MCF 10A (cell line): Measurements from ENCODE around the gene TAS2R46. TPM values are rescaled to one million over a fixed set of nuclear protein-coding genes. Genes with fewer than 3 reads are reported as not detected.

Experiments used
- BruUV-seq: library from RNA; stranded (reverse); fragments of 400-500 nt; replicated peaks from 2 replicates; lab custom pipeline; 2021; lab: Mats Ljungman, UMichigan
- CTCF ChIA-PET: fragments of 300-600 bp; sonication (Branson Sonifier 250); formaldehyde crosslinking; extraction: SDS; loops from one replicate; lab custom pipeline; 2021; ENCODE audit warnings: antibody characterized with exemption, inconsistent platforms; lab: Yijun Ruan, JAX
- POLR2A ChIA-PET: fragments of 300-600, 350-650 bp; sonication (Branson Sonifier 250); formaldehyde crosslinking; extraction: SDS; loops from one replicate; lab custom pipeline; 2020; ENCODE audit warnings: antibody characterized with exemption, inconsistent platforms; lab: Yijun Ruan, JAX
- DNase-seq: peaks from one replicate; pipeline ENCODE4 v3.0.0-alpha.2; 2018; ENCODE audit not compliant: unreplicated experiment
- H3K27ac Mint-ChIP-seq: one replicate; pipeline ENCODE4 v1.8.0; 2022; ENCODE audit warnings: mild to moderate bottlenecking, low read depth, mixed read lengths; ENCODE audit not compliant: unreplicated experiment
- H3K27me3 Mint-ChIP-seq: one replicate; pipeline ENCODE4 v1.8.0; 2022; ENCODE audit warnings: mixed read lengths; ENCODE audit not compliant: insufficient read depth, unreplicated experiment
- H3K36me3 Mint-ChIP-seq: one replicate; pipeline ENCODE4 v1.8.0; 2022; ENCODE audit warnings: mild to moderate bottlenecking, moderate library complexity, mixed read lengths; ENCODE audit not compliant: insufficient read depth, unreplicated experiment
- H3K4me1 Mint-ChIP-seq: one replicate; pipeline ENCODE4 v1.8.0; 2022; ENCODE audit warnings: mixed read lengths; ENCODE audit not compliant: insufficient read depth, unreplicated experiment
- H3K4me3 Mint-ChIP-seq: one replicate; pipeline ENCODE4 v1.8.0; 2022; ENCODE audit warnings: mild to moderate bottlenecking, moderate library complexity, mixed read lengths; ENCODE audit not compliant: unreplicated experiment
- H3K9me3 Mint-ChIP-seq: one replicate; pipeline ENCODE4 v1.8.0; 2022; ENCODE audit warnings: mixed read lengths; ENCODE audit not compliant: unreplicated experiment
- CTCF ChIP-seq: fragments of 200-600 bp; IDR thresholded peaks from one replicate; pipeline ENCODE4 v1.8.0; 2022; ENCODE audit warnings: antibody characterized with exemption, mild to moderate bottlenecking; ENCODE audit not compliant: unreplicated experiment
- intact Hi-C: fragments of 100-400 bp; cut with micrococcal nuclease; formaldehyde crosslinking; loops from 2 replicates; pipeline ENCODE4 v1.14.1; 2022
- total RNA-seq: library from RNA; stranded (reverse); gene quantifications from 2 replicates; pipeline ENCODE4 v1.2.3, GENCODE V29; 2022

The TAS2R46 gene
- total RNA-seq, 1 experiment from 2014 or later = 1.1 TPM

DNA sequence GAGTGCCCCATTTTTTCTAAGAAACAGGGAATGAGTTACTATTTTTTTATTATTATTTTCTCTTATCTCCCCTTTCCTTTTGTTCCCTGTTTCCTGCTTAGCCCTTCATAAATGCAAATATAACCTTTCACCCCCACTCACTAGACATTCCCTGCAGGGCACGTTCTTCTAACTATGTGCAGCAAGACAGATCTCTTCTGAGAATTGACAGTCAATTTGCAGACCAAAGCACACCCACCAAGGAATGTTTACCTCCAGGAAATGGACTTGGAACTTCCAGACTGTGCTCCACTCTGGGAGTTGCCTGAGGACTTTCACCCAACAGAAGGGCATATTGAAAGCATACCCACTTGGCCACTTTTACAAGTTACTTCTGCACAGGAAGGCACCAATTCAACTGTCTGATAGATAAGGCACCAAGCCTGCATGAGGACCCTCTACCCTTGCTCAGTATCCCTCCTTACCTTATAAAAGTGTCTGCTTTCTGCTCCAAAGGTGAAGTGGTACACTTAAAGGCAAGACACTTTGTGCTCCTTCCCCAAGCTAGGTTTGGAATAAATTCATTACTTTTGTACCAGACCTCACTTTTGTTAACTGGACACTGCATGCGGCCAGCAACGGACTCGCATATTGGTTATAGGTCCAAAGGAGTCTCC is 46.2 kb downstream of the TAS2R46 start:
- BruUV-seq = no TSS peak

GRCh38 chr12:11014234-11014633 is 47.9 kb downstream of the TAS2R46 start:
- BruUV-seq = no TSS peak
- POLR2A ChIA-PET = interaction anchor here (0.7 kb wide), 1 partner anchor 111 kb away, joined by 3 read pairs; no protein-coding TSS in a partner anchor
- H3K4me3 Mint-ChIP-seq = no peak overlapping the region
- H3K27ac Mint-ChIP-seq = no peak overlapping the region
- DNase-seq = no peak
- CTCF ChIA-PET = no interaction called here
- no peaks in the 10 kb centered on the region for H3K4me1 Mint-ChIP-seq
- H3K27me3 Mint-ChIP-seq = no peaks in the 10 kb centered on the region
- H3K36me3 Mint-ChIP-seq = peaks cover 19% of the 10 kb centered on the region
- TF ChIP-seq CTCF = no peak
- intact Hi-C loops = no loop called here
- no peaks in the 10 kb centered on the region for H3K9me3 Mint-ChIP-seq

More for the DNA sequence above, 46.2 kb downstream of the TAS2R46 start:
- Mint-ChIP-seq H3K27ac (no peak overlapping the region), H3K4me1 (no peaks in the 10 kb centered on the region), H3K4me3 (no peak overlapping the region), H3K9me3 (no peaks in the 10 kb centered on the region), H3K27me3 (no peaks in the 10 kb centered on the region), H3K36me3 (peaks cover 19% of the 10 kb centered on the region)
- ChIA-PET POLR2A (no interaction called here), CTCF (no interaction called here)
- no peak for DNase-seq
- no peak for TF ChIP-seq CTCF
- intact Hi-C loops = loop anchor here (1.0 kb wide), 1 partner anchor 54 kb away; no protein-coding TSS in a partner anchor

Other genes starting within 250 kb of the TAS2R46 start
- 0.91 and 2.1 TPM in 2 replicates for gene TAS2R10, start 235.9 kb downstream of the TAS2R46 start, total RNA-seq
- gene PRR4, start 212.8 kb downstream of the TAS2R46 start, total RNA-seq = 4.6 and 7.7 TPM in 2 replicates
- gene PRH1, start 178.0 kb downstream of the TAS2R46 start, total RNA-seq = 11.4 and 11.7 TPM in 2 replicates
- 0.68 and 0.93 TPM in 2 replicates for gene TAS2R13, start 152.7 kb downstream of the TAS2R46 start, total RNA-seq
- not detected in 2 replicates for gene PRH2, start 133.1 kb downstream of the TAS2R46 start, total RNA-seq
- 1.6 and 1.9 TPM in 2 replicates for gene TAS2R14, start 123.0 kb downstream of the TAS2R46 start, total RNA-seq
- 0.86 and 1.1 TPM in 2 replicates for gene TAS2R50, start 75.4 kb downstream of the TAS2R46 start, total RNA-seq
- gene TAS2R20, start 64.0 kb downstream of the TAS2R46 start, total RNA-seq = 1.1 and 1.8 TPM in 2 replicates
- gene TAS2R19, start 39.7 kb downstream of the TAS2R46 start, total RNA-seq = 2.7 and 3.4 TPM in 2 replicates
- 1.9 and 2.0 TPM in 2 replicates for gene TAS2R31, start 30.9 kb downstream of the TAS2R46 start, total RNA-seq
- gene TAS2R43, start 30.0 kb upstream of the TAS2R46 start, total RNA-seq = not detected in 2 replicates
- 1.9 and 2.1 TPM in 2 replicates for gene TAS2R30, start 72.3 kb upstream of the TAS2R46 start, total RNA-seq
- 10.5 and 10.9 TPM in 2 replicates for gene SMIM10L1, start 108.9 kb upstream of the TAS2R46 start, total RNA-seq
- gene TAS2R42, start 124.6 kb upstream of the TAS2R46 start, total RNA-seq = not detected in 2 replicates
- not detected in 2 replicates for gene PRB3, start 207.4 kb upstream of the TAS2R46 start, total RNA-seq
- not detected in 2 replicates for gene PRB4, start 248.1 kb upstream of the TAS2R46 start, total RNA-seq